ENCODE results near the gene LTK.

DNA sequence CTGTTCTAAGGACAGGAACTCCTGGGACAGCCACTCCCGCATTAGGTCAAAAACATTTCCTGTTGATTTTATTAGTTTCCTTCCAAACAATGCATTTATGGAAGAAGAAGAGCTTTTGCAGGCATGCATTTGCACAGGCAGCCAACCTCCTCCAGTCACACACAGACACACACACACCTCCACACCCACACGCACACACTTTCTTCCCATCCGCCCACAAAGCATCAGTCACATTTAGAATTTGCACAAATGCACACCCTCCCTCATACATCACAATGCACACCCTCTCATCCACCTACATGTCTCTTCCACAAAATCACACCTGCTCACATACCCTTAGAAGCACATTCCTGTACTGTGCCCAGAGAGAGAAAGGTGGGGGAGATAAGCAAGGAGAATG is 41.3 kb upstream of the LTK start:
- TF ChIP-seq, protein P1, sequence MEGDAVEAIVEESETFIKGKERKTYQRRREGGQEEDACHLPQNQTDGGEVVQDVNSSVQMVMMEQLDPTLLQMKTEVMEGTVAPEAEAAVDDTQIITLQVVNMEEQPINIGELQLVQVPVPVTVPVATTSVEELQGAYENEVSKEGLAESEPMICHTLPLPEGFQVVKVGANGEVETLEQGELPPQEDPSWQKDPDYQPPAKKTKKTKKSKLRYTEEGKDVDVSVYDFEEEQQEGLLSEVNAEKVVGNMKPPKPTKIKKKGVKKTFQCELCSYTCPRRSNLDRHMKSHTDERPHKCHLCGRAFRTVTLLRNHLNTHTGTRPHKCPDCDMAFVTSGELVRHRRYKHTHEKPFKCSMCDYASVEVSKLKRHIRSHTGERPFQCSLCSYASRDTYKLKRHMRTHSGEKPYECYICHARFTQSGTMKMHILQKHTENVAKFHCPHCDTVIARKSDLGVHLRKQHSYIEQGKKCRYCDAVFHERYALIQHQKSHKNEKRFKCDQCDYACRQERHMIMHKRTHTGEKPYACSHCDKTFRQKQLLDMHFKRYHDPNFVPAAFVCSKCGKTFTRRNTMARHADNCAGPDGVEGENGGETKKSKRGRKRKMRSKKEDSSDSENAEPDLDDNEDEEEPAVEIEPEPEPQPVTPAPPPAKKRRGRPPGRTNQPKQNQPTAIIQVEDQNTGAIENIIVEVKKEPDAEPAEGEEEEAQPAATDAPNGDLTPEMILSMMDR (IDR thresholded peaks at IDR 0.05), result no peak
- no peak for TF ChIP-seq EZH2 (IDR thresholded peaks at IDR 0.05)
- no peak for TF ChIP-seq EZH2phosphoT487 (IDR thresholded peaks at IDR 0.05)
